ENCODE data around the gene HJV. TPM values are rescaled to one million over a fixed set of nuclear protein-coding genes. Genes with fewer than 3 reads are reported as not detected.

HJV gene
- total and polyA plus RNA-seq, 2 experiments from 2014 or later = 3.0 to 5.7 TPM

DNA sequence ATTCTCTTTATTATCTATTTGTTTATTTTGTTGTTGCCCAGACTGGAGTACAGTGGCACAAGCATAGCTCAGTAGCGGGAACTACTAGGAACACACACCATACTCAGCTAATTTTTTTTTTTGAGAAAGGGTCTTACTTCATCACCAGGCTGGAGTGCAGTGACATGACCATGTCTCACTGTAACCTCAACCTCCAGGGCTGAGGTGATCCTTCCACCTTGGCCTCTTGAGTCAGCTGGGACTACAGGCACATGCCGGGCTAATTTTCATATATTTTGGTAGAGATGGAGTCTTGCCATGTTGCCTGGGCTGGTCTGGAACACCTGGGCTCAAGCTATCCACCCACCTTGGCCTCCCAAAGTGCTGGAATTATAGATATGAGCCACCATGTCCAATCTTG, 19.8 kb downstream of the HJV start:
- TF ChIP-seq, protein P1, sequence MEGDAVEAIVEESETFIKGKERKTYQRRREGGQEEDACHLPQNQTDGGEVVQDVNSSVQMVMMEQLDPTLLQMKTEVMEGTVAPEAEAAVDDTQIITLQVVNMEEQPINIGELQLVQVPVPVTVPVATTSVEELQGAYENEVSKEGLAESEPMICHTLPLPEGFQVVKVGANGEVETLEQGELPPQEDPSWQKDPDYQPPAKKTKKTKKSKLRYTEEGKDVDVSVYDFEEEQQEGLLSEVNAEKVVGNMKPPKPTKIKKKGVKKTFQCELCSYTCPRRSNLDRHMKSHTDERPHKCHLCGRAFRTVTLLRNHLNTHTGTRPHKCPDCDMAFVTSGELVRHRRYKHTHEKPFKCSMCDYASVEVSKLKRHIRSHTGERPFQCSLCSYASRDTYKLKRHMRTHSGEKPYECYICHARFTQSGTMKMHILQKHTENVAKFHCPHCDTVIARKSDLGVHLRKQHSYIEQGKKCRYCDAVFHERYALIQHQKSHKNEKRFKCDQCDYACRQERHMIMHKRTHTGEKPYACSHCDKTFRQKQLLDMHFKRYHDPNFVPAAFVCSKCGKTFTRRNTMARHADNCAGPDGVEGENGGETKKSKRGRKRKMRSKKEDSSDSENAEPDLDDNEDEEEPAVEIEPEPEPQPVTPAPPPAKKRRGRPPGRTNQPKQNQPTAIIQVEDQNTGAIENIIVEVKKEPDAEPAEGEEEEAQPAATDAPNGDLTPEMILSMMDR (IDR thresholded peaks at IDR 0.05; ENCODE audit: poor library complexity) = no peak
- no peak for TF ChIP-seq EZH2phosphoT487 (IDR thresholded peaks at IDR 0.05; ENCODE audit: low read depth, severe bottlenecking, unreplicated experiment)
- no peak for TF ChIP-seq EZH2 (IDR thresholded peaks at IDR 0.05; ENCODE audit: borderline replicate concordance)
- H3K4me2 ChIP-seq = no peak overlapping the region
- H3K9me2 ChIP-seq (replicated peaks; ENCODE audit: insufficient read depth) = no peaks in the 10 kb centered on the region
- no peaks in the 10 kb centered on the region for H4K20me1 ChIP-seq (ENCODE audit: insufficient read depth, poor library complexity, severe bottlenecking)
- H3K27ac ChIP-seq = no peak overlapping the region
- DNase-seq (ENCODE audit: low spot score) = no peak
- H3K9me3 ChIP-seq (ENCODE audit: low read depth) = no peaks in the 10 kb centered on the region
- no peak overlapping the region for H3K4me3 ChIP-seq
- H3K36me3 ChIP-seq (replicated peaks; ENCODE audit: insufficient read depth, low read depth) = no peaks in the 10 kb centered on the region
- H3K79me2 ChIP-seq = peaks cover 4% of the 10 kb centered on the region
- peaks cover 8% of the 10 kb centered on the region for H3K4me1 ChIP-seq (ENCODE audit: insufficient read depth)
- no peak overlapping the region for H2AFZ ChIP-seq
- 97% methylated on average over 2 of the region's 2 CpGs for WGBS (ENCODE audit: low lambda C conversion rate, missing lambda C conversion rate)
- H3K27me3 ChIP-seq = no peaks in the 10 kb centered on the region

DNA sequence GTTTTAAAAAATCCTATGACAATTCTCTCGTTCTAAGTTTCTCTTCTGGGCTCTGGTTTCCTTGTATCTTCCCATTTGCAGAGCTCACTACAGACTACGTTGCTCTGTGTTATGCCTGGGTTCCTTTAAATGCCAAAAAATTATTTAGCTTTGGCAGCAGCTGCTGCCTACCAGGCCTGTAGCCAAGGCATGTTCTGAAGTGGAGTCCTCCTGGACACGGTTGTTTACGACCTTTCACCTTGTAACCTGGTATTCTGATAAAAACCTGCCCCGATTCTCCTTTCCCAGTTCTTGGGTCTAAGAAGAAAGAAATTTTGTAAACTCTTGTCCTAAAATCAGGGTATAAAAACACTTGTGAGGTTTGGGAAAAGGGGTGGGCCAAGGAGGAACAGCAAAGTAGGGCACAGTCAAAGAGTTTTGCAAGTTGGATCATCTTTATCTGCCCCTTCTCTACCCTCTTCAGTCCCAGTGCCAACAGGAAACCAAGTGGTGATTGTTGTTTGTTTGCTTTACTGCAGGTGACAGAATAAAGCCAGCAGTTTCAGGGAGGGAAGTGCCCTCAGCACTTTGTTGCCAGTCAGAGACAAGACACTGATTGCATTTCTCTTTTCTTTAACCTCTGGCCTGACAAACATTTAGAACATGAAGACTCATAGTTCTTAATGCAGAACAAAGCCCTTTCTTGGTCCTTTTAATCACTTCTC, 22.1 kb downstream of the HJV start:
- peaks cover 23% of the 10 kb centered on the region for H3K79me2 ChIP-seq
- no peak for TF ChIP-seq EZH2 (IDR thresholded peaks at IDR 0.05; ENCODE audit: borderline replicate concordance)
- TF ChIP-seq, protein P1 (IDR thresholded peaks at IDR 0.05; ENCODE audit: poor library complexity) = no peak
- TF ChIP-seq EZH2phosphoT487 (IDR thresholded peaks at IDR 0.05; ENCODE audit: low read depth, severe bottlenecking, unreplicated experiment) = no peak
- peak overlapping the region; percentile 48 for H3K27ac ChIP-seq
- peak overlapping the region; percentile 51 for H2AFZ ChIP-seq
- no peaks in the 10 kb centered on the region for H3K27me3 ChIP-seq
- DNase-seq (ENCODE audit: low spot score) = no peak
- WGBS (ENCODE audit: low lambda C conversion rate, missing lambda C conversion rate) = 48% methylated on average over 5 of the region's 5 CpGs
- H3K36me3 ChIP-seq (replicated peaks; ENCODE audit: insufficient read depth, low read depth) = no peaks in the 10 kb centered on the region
- H3K4me1 ChIP-seq (ENCODE audit: insufficient read depth) = peaks cover 8% of the 10 kb centered on the region
- no peaks in the 10 kb centered on the region for H3K9me3 ChIP-seq (ENCODE audit: low read depth)
- no peaks in the 10 kb centered on the region for H3K9me2 ChIP-seq (replicated peaks; ENCODE audit: insufficient read depth)
- H4K20me1 ChIP-seq (ENCODE audit: insufficient read depth, poor library complexity, severe bottlenecking) = peaks cover 16% of the 10 kb centered on the region
- no peak overlapping the region for H3K4me3 ChIP-seq
- H3K4me2 ChIP-seq = peak overlapping the region; percentile 27

DNA sequence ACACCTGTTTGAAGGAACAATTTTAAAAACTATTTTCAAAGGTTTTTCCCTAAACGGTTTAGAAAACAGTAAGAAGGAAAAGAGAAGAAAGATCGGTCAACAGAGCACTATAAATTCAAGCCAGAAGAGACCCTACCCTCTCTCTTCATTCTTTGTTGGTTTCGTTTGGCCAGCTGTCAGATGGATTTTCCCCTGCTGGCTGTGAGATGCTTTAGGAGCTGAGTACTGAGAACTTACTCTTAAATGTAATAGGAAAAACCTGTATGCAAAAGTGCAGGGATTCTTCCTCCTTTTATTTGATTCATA, 23.9 kb downstream of the HJV start:
- peaks cover 34% of the 10 kb centered on the region for H4K20me1 ChIP-seq (ENCODE audit: insufficient read depth, poor library complexity, severe bottlenecking)
- peaks cover 17% of the 10 kb centered on the region for H3K4me1 ChIP-seq (ENCODE audit: insufficient read depth)
- H3K27me3 ChIP-seq = no peaks in the 10 kb centered on the region
- WGBS (ENCODE audit: low lambda C conversion rate, missing lambda C conversion rate) = 59% methylated on average over 3 of the region's 3 CpGs
- peak overlapping the region; percentile 6 for H3K4me3 ChIP-seq
- peak overlapping the region; percentile 75 for H3K4me2 ChIP-seq
- peaks cover 6% of the 10 kb centered on the region for H3K36me3 ChIP-seq (replicated peaks; ENCODE audit: insufficient read depth, low read depth)
- H3K9me2 ChIP-seq (replicated peaks; ENCODE audit: insufficient read depth) = no peaks in the 10 kb centered on the region
- H3K79me2 ChIP-seq = peaks cover 41% of the 10 kb centered on the region
- TF ChIP-seq EZH2 (IDR thresholded peaks at IDR 0.05; ENCODE audit: borderline replicate concordance) (no peak), EZH2phosphoT487 (IDR thresholded peaks at IDR 0.05; ENCODE audit: low read depth, severe bottlenecking, unreplicated experiment) (no peak)
- TF ChIP-seq, protein P1 (IDR thresholded peaks at IDR 0.05; ENCODE audit: poor library complexity) = no peak
- H3K27ac ChIP-seq = peak overlapping the region; percentile 87
- no peak for DNase-seq (ENCODE audit: low spot score)
- no peaks in the 10 kb centered on the region for H3K9me3 ChIP-seq (ENCODE audit: low read depth)
- H2AFZ ChIP-seq = no peak overlapping the region

All from hepatocyte (in vitro differentiated cells).